SU-DHL-6 (cell line): ENCODE measurements around the gene STRA6.

ENCODE experiments used
- H2AFZ ChIP-seq: fragments of 200-600 bp; sonication (generic); 2 replicates; pipeline ENCODE4 v1.6.1; 2014; ENCODE audit warnings: low read depth, mild to moderate bottlenecking, moderate library complexity, mixed read lengths, antibody characterized with exemption, low read length; ENCODE audit not compliant: severe bottlenecking
- H3F3A ChIP-seq: fragments of 200-600 bp; shearing (Covaris generic); 2 replicates; pipeline ENCODE4 v1.6.0; 2016; ENCODE audit warnings: antibody characterized with exemption, mild to moderate bottlenecking; ENCODE audit not compliant: insufficient read depth
- H3K27ac ChIP-seq: fragments of 200-600 bp; sonication (generic); 2 replicates; pipeline ENCODE4 v1.5.1; 2016; ENCODE audit warnings: low read depth, mild to moderate bottlenecking, low read length, moderate library complexity, mixed read lengths
- H3K27me3 ChIP-seq: fragments of 200-600 bp; sonication (generic), shearing (Covaris generic); 2 replicates; pipeline ENCODE4 v1.6.0; 2014; ENCODE audit warnings: mild to moderate bottlenecking, low read length
- H3K36me3 ChIP-seq: fragments of 200-600 bp; sonication (generic); 2 replicates; pipeline ENCODE4 v1.6.1; 2014; ENCODE audit warnings: mild to moderate bottlenecking, low read length, mixed read lengths
- H3K4me2 ChIP-seq: fragments of 300-600, 200-600 bp; shearing (Covaris generic), sonication (generic); 2 replicates; pipeline ENCODE4 v1.6.0; 2014; ENCODE audit warnings: low read length, low read depth, mild to moderate bottlenecking; ENCODE audit not compliant: poor library complexity, severe bottlenecking
- H3K4me3 ChIP-seq: fragments of 200-600 bp; sonication (generic); 2 replicates; pipeline ENCODE4 v1.5.1; 2014; ENCODE audit warnings: antibody characterized with exemption, low read length, mild to moderate bottlenecking, mixed read lengths; ENCODE audit not compliant: insufficient read depth, poor library complexity, severe bottlenecking
- H3K79me2 ChIP-seq: fragments of 200-600 bp; sonication (generic); 2 replicates; pipeline ENCODE4 v1.6.1; 2014; ENCODE audit warnings: mild to moderate bottlenecking, low read length, moderate library complexity; ENCODE audit not compliant: insufficient read depth
- H3K9ac ChIP-seq: fragments of 200-600 bp; sonication (generic); 2 replicates; pipeline ENCODE4 v1.7.0; 2014; ENCODE audit warnings: mild to moderate bottlenecking, low read length
- H3K9me2 ChIP-seq: fragments of 200-600 bp; sonication (generic); replicated peaks from 2 replicates; pipeline ENCODE4 v1.6.1; 2014; ENCODE audit warnings: low read length; ENCODE audit not compliant: insufficient read depth
- H3K9me3 ChIP-seq: fragments of 200-600 bp; sonication (generic); 2 replicates; pipeline ENCODE4 v1.6.1; 2014; ENCODE audit warnings: low read length, mixed read lengths; ENCODE audit not compliant: insufficient read depth
- H4K20me1 ChIP-seq: fragments of 200-600 bp; sonication (generic); 2 replicates; pipeline ENCODE4 v1.6.1; 2014; ENCODE audit warnings: low read depth, mild to moderate bottlenecking, antibody characterized with exemption, low read length, moderate library complexity, mixed read lengths
- CTCF ChIP-seq: fragments of 200-600 bp; sonication (generic); IDR thresholded peaks from one replicate; pipeline ENCODE4 v1.5.1; 2017; ENCODE audit warnings: antibody characterized with exemption, mild to moderate bottlenecking, low read length, moderate library complexity; ENCODE audit not compliant: insufficient read depth, poor library complexity, severe bottlenecking
- EZH2phosphoT487 ChIP-seq: fragments of 200-600 bp; sonication (generic), shearing (Covaris generic); conservative IDR thresholded peaks from 2 replicates; pipeline ENCODE4 v1.6.1; 2018; ENCODE audit warnings: mild to moderate bottlenecking, antibody characterized with exemption, low read length, moderate library complexity, mixed read lengths

STRA6 gene

GRCh38 chr15:74131628-74132413 lies 70.8 kb downstream of the STRA6 start:
- Histone ChIP-seq H3K79me2 (no peaks in the 10 kb centered on the region), H3K4me2 (no peak overlapping the region), H3K27ac (no peak overlapping the region), H3K9me2 (no peaks in the 10 kb centered on the region), H3K36me3 (no peaks in the 10 kb centered on the region), H3K27me3 (no peaks in the 10 kb centered on the region), H3K9me3 (no peaks in the 10 kb centered on the region), H2AFZ (no peak overlapping the region), H4K20me1 (no peaks in the 10 kb centered on the region), H3K9ac (no peak overlapping the region), H3F3A (no peaks in the 10 kb centered on the region), H3K4me3 (no peak overlapping the region)
- TF ChIP-seq EZH2phosphoT487: no peak
- no peak for TF ChIP-seq CTCF

GRCh38 chr15:74130849-74131627 lies 71.5 kb downstream of the STRA6 start:
- no peaks in the 10 kb centered on the region for H4K20me1 ChIP-seq
- H3K27ac ChIP-seq: no peak overlapping the region
- no peaks in the 10 kb centered on the region for H3K79me2 ChIP-seq
- H3K4me2 ChIP-seq: no peak overlapping the region
- H3K4me3 ChIP-seq: no peak overlapping the region
- H3F3A ChIP-seq: no peaks in the 10 kb centered on the region
- H3K27me3 ChIP-seq: no peaks in the 10 kb centered on the region
- no peaks in the 10 kb centered on the region for H3K9me3 ChIP-seq
- H3K36me3 ChIP-seq: no peaks in the 10 kb centered on the region
- H3K9me2 ChIP-seq: no peaks in the 10 kb centered on the region
- H2AFZ ChIP-seq: no peak overlapping the region
- no peak overlapping the region for H3K9ac ChIP-seq
- TF ChIP-seq CTCF: no peak
- no peak for TF ChIP-seq EZH2phosphoT487

GRCh38 chr15:74130155-74130848 lies 72.3 kb downstream of the STRA6 start, which contains the start of gene ISLR2:
ISLR2 (plus strand) TSS chr15:74130586; CDS start chr15:74132755, 2,169 bp downstream.
- no peaks in the 10 kb centered on the region for H3F3A ChIP-seq
- H3K27me3 ChIP-seq: no peaks in the 10 kb centered on the region
- H3K4me3 ChIP-seq: no peak within 1 kb of the TSS
- H3K4me2 ChIP-seq: no peak within 1 kb of the TSS
- no peak within 1 kb of the TSS for H2AFZ ChIP-seq
- H3K79me2 ChIP-seq: no peaks in the 10 kb centered on the region
- no peak for TF ChIP-seq CTCF
- no peak for TF ChIP-seq EZH2phosphoT487
- no peaks in the 10 kb centered on the region for H3K36me3 ChIP-seq
- H4K20me1 ChIP-seq: no peaks in the 10 kb centered on the region
- no peak within 1 kb of the TSS for H3K9ac ChIP-seq
- H3K9me3 ChIP-seq: no peaks in the 10 kb centered on the region
- no peak within 1 kb of the TSS for H3K27ac ChIP-seq
- H3K9me2 ChIP-seq: no peaks in the 10 kb centered on the region
